ENCODE data around the gene CCND1.

The CCND1 gene

GRCh38 chr11:69641681-69642548 lies 959 bp downstream of the CCND1 start:
- DNase-seq (ENCODE audit: low spot score), result peak; percentile 59

GRCh38 chr11:69642549-69642912 lies 1.6 kb downstream of the CCND1 start:
- peak; percentile 62 for DNase-seq (ENCODE audit: low spot score)

GRCh38 chr11:69642913-69643632 lies 2.1 kb downstream of the CCND1 start:
- DNase-seq (ENCODE audit: low spot score), result peak; percentile 89

- DNase-seq (ENCODE audit: low spot score), result no peak
These were observed 2.7 kb downstream of the CCND1 start for GRCh38 chr11:69643646-69644045.

- DNase-seq (ENCODE audit: low spot score), result peak; percentile 55
These were observed 3.4 kb downstream of the CCND1 start for GRCh38 chr11:69644071-69644961.

- no peak for DNase-seq (ENCODE audit: low spot score)
These were observed 4.2 kb downstream of the CCND1 start for GRCh38 chr11:69644962-69645675.

GRCh38 chr11:69645801-69646492 lies 5.0 kb downstream of the CCND1 start:
- DNase-seq (ENCODE audit: low spot score), result no peak

GRCh38 chr11:69646493-69647389 lies 5.8 kb downstream of the CCND1 start:
- DNase-seq (ENCODE audit: low spot score), result no peak

GRCh38 chr11:69647390-69647748 lies 6.4 kb downstream of the CCND1 start:
- no peak for DNase-seq (ENCODE audit: low spot score)

GRCh38 chr11:69647761-69648497 lies 7.0 kb downstream of the CCND1 start:
- no peak for DNase-seq (ENCODE audit: low spot score)

- no peak for DNase-seq (ENCODE audit: low spot score)
These were observed 8.0 kb downstream of the CCND1 start for GRCh38 chr11:69648679-69649575.

GRCh38 chr11:69649576-69649900 lies 8.6 kb downstream of the CCND1 start:
- DNase-seq (ENCODE audit: low spot score), result no peak

GRCh38 chr11:69650081-69650831 lies 9.3 kb downstream of the CCND1 start:
- no peak for DNase-seq (ENCODE audit: low spot score)

GRCh38 chr11:69650832-69651344 lies 9.9 kb downstream of the CCND1 start:
- DNase-seq (ENCODE audit: low spot score), result no peak

- no peak for DNase-seq (ENCODE audit: low spot score)
These were observed 11.1 kb downstream of the CCND1 start for GRCh38 chr11:69651834-69652620.

GRCh38 chr11:69652999-69653398 lies 12.0 kb downstream of the CCND1 start:
- no peak for DNase-seq (ENCODE audit: low spot score)

Measured in ecto neural progenitor cell (in vitro differentiated cells).